ENCODE measurements around the gene GSK3A. TPM values are rescaled to one million over a fixed set of nuclear protein-coding genes. Genes with fewer than 3 reads are reported as not detected.
A peak's percentile ranks its signal among the peaks of the same experiment; 100 is the strongest.

Gene GSK3A
- total and polyA plus RNA-seq, 9 of the 15 experiments (the other 6 are each of a cell fraction or from before 2014, with no cell fraction given), result 0.62 to 90.7 (median 33.3) TPM

DNA sequence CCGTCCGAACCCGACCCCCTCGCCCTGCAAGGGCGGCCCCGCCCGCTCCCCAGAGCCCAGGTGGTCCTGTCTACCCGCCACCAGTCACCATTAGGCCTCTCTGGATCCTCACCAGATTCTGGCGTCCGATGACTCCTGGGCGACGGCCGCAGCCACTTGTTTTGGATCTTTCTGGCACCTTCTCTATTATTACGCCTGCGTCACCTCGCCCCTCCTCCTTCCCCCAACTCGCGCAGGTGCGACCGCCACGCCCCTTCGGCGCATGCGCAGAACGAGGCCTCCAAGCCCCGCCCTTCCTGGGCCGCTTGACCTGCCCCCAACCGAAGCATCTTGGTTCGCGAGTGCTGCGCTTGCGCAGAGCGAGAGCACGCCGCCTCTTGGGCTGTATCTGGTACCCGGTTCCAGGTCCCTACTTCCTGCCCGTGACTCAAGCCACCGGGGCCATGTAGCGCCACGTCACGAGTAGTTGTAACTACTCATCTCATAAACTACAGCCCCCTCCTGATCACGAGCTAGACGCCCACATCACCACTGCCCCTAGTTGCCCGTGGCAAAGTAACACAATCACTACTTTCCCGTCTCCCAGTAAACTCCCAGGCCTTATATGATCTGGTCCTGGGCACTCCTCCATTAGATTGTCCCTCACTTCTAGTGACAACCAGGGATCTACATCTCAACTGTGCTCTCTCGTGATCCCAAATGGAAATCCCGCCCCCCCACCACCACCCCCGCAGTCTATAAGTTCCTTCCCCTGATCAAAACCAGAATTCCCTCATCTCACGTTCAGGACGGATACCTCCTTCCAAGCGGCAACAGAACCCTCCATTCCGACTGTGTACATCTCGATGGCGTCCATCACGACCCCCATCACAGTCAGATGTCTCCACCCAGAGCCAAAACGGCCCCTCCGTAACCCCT, 24.6 kb downstream of the GSK3A start, which contains the start of gene DEDD2 (continued):
- TF ChIP-seq, protein P1, sequence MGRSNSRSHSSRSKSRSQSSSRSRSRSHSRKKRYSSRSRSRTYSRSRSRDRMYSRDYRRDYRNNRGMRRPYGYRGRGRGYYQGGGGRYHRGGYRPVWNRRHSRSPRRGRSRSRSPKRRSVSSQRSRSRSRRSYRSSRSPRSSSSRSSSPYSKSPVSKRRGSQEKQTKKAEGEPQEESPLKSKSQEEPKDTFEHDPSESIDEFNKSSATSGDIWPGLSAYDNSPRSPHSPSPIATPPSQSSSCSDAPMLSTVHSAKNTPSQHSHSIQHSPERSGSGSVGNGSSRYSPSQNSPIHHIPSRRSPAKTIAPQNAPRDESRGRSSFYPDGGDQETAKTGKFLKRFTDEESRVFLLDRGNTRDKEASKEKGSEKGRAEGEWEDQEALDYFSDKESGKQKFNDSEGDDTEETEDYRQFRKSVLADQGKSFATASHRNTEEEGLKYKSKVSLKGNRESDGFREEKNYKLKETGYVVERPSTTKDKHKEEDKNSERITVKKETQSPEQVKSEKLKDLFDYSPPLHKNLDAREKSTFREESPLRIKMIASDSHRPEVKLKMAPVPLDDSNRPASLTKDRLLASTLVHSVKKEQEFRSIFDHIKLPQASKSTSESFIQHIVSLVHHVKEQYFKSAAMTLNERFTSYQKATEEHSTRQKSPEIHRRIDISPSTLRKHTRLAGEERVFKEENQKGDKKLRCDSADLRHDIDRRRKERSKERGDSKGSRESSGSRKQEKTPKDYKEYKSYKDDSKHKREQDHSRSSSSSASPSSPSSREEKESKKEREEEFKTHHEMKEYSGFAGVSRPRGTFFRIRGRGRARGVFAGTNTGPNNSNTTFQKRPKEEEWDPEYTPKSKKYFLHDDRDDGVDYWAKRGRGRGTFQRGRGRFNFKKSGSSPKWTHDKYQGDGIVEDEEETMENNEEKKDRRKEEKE (IDR thresholded peaks at IDR 0.05; ENCODE audit: borderline replicate concordance in 1 of 2, control insufficient read depth in 1 of 2, low read depth in 2 of 2, low read length in 1 of 2), result no peak
- TF ChIP-seq MAFF (IDR thresholded peaks at IDR 0.05; ENCODE audit: low read length) (no peak), NUFIP1 (IDR thresholded peaks at IDR 0.05; ENCODE audit: partially characterized antibody) (no peak), ZNF263 (CRISPR knock-in tag; IDR thresholded peaks at IDR 0.05; ENCODE audit: borderline replicate concordance) (no peak), HDAC6 (IDR thresholded peaks at IDR 0.05; ENCODE audit: low read depth, low read length) (no peak), ADNP (tag; IDR thresholded peaks at IDR 0.05) (no peak), PRMT5 (CRISPR knock-in tag; IDR thresholded peaks at IDR 0.05) (no peak), TOE1 (IDR thresholded peaks at IDR 0.05; ENCODE audit: borderline replicate concordance) (peak; percentile 82), TOE1 (CRISPR knock-in tag; IDR thresholded peaks at IDR 0.05; ENCODE audit: borderline replicate concordance, low read depth) (no peak), CBFA2T3 (IDR thresholded peaks at IDR 0.05) (no peak), RBM34 (IDR thresholded peaks at IDR 0.05; ENCODE audit: borderline replicate concordance, insufficient read depth, low read length) (no peak)
- TF ChIP-seq, protein P2, sequence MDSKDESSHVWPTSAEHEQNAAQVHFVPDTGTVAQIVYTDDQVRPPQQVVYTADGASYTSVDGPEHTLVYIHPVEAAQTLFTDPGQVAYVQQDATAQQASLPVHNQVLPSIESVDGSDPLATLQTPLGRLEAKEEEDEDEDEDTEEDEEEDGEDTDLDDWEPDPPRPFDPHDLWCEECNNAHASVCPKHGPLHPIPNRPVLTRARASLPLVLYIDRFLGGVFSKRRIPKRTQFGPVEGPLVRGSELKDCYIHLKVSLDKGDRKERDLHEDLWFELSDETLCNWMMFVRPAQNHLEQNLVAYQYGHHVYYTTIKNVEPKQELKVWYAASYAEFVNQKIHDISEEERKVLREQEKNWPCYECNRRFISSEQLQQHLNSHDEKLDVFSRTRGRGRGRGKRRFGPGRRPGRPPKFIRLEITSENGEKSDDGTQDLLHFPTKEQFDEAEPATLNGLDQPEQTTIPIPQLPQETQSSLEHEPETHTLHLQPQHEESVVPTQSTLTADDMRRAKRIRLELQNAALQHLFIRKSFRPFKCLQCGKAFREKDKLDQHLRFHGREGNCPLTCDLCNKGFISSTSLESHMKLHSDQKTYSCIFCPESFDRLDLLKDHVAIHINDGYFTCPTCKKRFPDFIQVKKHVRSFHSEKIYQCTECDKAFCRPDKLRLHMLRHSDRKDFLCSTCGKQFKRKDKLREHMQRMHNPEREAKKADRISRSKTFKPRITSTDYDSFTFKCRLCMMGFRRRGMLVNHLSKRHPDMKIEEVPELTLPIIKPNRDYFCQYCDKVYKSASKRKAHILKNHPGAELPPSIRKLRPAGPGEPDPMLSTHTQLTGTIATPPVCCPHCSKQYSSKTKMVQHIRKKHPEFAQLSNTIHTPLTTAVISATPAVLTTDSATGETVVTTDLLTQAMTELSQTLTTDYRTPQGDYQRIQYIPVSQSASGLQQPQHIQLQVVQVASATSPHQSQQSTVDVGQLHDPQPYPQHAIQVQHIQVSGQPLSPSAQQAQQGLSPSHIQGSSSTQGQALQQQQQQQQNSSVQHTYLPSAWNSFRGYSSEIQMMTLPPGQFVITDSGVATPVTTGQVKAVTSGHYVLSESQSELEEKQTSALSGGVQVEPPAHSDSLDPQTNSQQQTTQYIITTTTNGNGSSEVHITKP (IDR thresholded peaks at IDR 0.05; ENCODE audit: partially characterized antibody), result no peak
- TF ChIP-seq, protein P3, sequence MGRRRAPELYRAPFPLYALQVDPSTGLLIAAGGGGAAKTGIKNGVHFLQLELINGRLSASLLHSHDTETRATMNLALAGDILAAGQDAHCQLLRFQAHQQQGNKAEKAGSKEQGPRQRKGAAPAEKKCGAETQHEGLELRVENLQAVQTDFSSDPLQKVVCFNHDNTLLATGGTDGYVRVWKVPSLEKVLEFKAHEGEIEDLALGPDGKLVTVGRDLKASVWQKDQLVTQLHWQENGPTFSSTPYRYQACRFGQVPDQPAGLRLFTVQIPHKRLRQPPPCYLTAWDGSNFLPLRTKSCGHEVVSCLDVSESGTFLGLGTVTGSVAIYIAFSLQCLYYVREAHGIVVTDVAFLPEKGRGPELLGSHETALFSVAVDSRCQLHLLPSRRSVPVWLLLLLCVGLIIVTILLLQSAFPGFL (CRISPR knock-in tag; IDR thresholded peaks at IDR 0.05), result no peak
- TF ChIP-seq, protein P4, sequence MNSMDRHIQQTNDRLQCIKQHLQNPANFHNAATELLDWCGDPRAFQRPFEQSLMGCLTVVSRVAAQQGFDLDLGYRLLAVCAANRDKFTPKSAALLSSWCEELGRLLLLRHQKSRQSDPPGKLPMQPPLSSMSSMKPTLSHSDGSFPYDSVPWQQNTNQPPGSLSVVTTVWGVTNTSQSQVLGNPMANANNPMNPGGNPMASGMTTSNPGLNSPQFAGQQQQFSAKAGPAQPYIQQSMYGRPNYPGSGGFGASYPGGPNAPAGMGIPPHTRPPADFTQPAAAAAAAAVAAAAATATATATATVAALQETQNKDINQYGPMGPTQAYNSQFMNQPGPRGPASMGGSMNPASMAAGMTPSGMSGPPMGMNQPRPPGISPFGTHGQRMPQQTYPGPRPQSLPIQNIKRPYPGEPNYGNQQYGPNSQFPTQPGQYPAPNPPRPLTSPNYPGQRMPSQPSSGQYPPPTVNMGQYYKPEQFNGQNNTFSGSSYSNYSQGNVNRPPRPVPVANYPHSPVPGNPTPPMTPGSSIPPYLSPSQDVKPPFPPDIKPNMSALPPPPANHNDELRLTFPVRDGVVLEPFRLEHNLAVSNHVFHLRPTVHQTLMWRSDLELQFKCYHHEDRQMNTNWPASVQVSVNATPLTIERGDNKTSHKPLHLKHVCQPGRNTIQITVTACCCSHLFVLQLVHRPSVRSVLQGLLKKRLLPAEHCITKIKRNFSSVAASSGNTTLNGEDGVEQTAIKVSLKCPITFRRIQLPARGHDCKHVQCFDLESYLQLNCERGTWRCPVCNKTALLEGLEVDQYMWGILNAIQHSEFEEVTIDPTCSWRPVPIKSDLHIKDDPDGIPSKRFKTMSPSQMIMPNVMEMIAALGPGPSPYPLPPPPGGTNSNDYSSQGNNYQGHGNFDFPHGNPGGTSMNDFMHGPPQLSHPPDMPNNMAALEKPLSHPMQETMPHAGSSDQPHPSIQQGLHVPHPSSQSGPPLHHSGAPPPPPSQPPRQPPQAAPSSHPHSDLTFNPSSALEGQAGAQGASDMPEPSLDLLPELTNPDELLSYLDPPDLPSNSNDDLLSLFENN (IDR thresholded peaks at IDR 0.05; ENCODE audit: low read depth in 2 of 2, low read length in 2 of 2), result 0 out of 4 replicates have a peak, but pooled peaks of 1 of the 2 experiments have one; percentile 27
